ENCODE data around the gene FABP7. TPM values are rescaled to one million over a fixed set of nuclear protein-coding genes. Genes with fewer than 3 reads are reported as not detected.

Gene FABP7
- total RNA-seq, 1 donor from 2014 or later = not detected

GRCh38 chr6:122788208-122788607 is 8.7 kb downstream of the FABP7 start:
- peaks cover 32% of the 10 kb centered on the region for H3K4me1 Mint-ChIP-seq (ENCODE audit: low read depth)
- DNase-seq (ENCODE audit: low spot score) = no peak
- no peak overlapping the region for H3K27ac Mint-ChIP-seq (ENCODE audit: unreplicated experiment)
- no peaks in the 10 kb centered on the region for H3K9me3 Mint-ChIP-seq (ENCODE audit: low read depth)
- no peak overlapping the region for H3K4me3 Mint-ChIP-seq (ENCODE audit: unreplicated experiment)
- H3K36me3 Mint-ChIP-seq (ENCODE audit: low read depth) = no peaks in the 10 kb centered on the region
- H3K27me3 Mint-ChIP-seq (ENCODE audit: low read depth) = peaks cover 3% of the 10 kb centered on the region
- TF ChIP-seq CTCF (IDR thresholded peaks at IDR 0.05) = no peak

- H3K4me3 Mint-ChIP-seq (ENCODE audit: unreplicated experiment) = peak overlapping the region; percentile 94
- no peak for DNase-seq (ENCODE audit: low spot score)
- H3K4me1 Mint-ChIP-seq (ENCODE audit: low read depth) = peaks cover 32% of the 10 kb centered on the region
- no peak for TF ChIP-seq CTCF (IDR thresholded peaks at IDR 0.05)
- H3K9me3 Mint-ChIP-seq (ENCODE audit: low read depth) = no peaks in the 10 kb centered on the region
- no peaks in the 10 kb centered on the region for H3K27me3 Mint-ChIP-seq (ENCODE audit: low read depth)
- no peaks in the 10 kb centered on the region for H3K36me3 Mint-ChIP-seq (ENCODE audit: low read depth)
- H3K27ac Mint-ChIP-seq (ENCODE audit: unreplicated experiment) = peak overlapping the region; percentile 97
Observed at GRCh38 chr6:122788663-122789181, 9.2 kb downstream of the FABP7 start.

- peaks cover 32% of the 10 kb centered on the region for H3K4me1 Mint-ChIP-seq (ENCODE audit: low read depth)
- DNase-seq (ENCODE audit: low spot score) = peak; percentile 94
- no peaks in the 10 kb centered on the region for H3K27me3 Mint-ChIP-seq (ENCODE audit: low read depth)
- TF ChIP-seq CTCF (IDR thresholded peaks at IDR 0.05) = peak; percentile 83
- no peaks in the 10 kb centered on the region for H3K36me3 Mint-ChIP-seq (ENCODE audit: low read depth)
- peak within 1 kb of the TSS; percentile 94 for H3K4me3 Mint-ChIP-seq (ENCODE audit: unreplicated experiment)
- H3K9me3 Mint-ChIP-seq (ENCODE audit: low read depth) = no peaks in the 10 kb centered on the region
- H3K27ac Mint-ChIP-seq (ENCODE audit: unreplicated experiment) = peak within 1 kb of the TSS; percentile 97
Observed at GRCh38 chr6:122789182-122790027, 9.9 kb downstream of the FABP7 start, which contains the start of gene SMPDL3A. Gene SMPDL3A, plus strand, starts transcription at chr6:122789258. Its CDS starts 89 bp downstream, at chr6:122789347.

GRCh38 chr6:122790028-122790422 is 10.5 kb downstream of the FABP7 start:
- Mint-ChIP-seq H3K27ac (ENCODE audit: unreplicated experiment) (peak overlapping the region; percentile 97), H3K4me1 (ENCODE audit: low read depth) (peaks cover 32% of the 10 kb centered on the region), H3K4me3 (ENCODE audit: unreplicated experiment) (peak overlapping the region; percentile 94), H3K27me3 (ENCODE audit: low read depth) (no peaks in the 10 kb centered on the region), H3K36me3 (ENCODE audit: low read depth) (no peaks in the 10 kb centered on the region), H3K9me3 (ENCODE audit: low read depth) (no peaks in the 10 kb centered on the region)
- no peak for TF ChIP-seq CTCF (IDR thresholded peaks at IDR 0.05)
- DNase-seq (ENCODE audit: low spot score) = no peak

- no peaks in the 10 kb centered on the region for H3K27me3 Mint-ChIP-seq (ENCODE audit: low read depth)
- no peak for DNase-seq (ENCODE audit: low spot score)
- no peaks in the 10 kb centered on the region for H3K9me3 Mint-ChIP-seq (ENCODE audit: low read depth)
- peak overlapping the region; percentile 94 for H3K4me3 Mint-ChIP-seq (ENCODE audit: unreplicated experiment)
- peak overlapping the region; percentile 97 for H3K27ac Mint-ChIP-seq (ENCODE audit: unreplicated experiment)
- no peaks in the 10 kb centered on the region for H3K36me3 Mint-ChIP-seq (ENCODE audit: low read depth)
- TF ChIP-seq CTCF (IDR thresholded peaks at IDR 0.05) = no peak
- H3K4me1 Mint-ChIP-seq (ENCODE audit: low read depth) = peaks cover 32% of the 10 kb centered on the region
Observed at GRCh38 chr6:122790423-122791309, 11.2 kb downstream of the FABP7 start.
